HCT116 (cell line): ENCODE measurements around the gene PRSS56. TPM values are rescaled to one million over a fixed set of nuclear protein-coding genes. Genes with fewer than 3 reads are reported as not detected.
"Not testable (repeated sequence)": the region's sequence is repeated elsewhere in the genome, so short reads cannot be mapped to it uniquely, and the experiment has no call there.

Experiments
- ATAC-seq: fragments of 200-7000 bp; cut with Tn5 transposase; 2 replicates; pipeline ENCODE4 v1.9.1; 2020; ENCODE audit warnings: mild to moderate bottlenecking, moderate library complexity
- BruUV-seq: library from RNA; stranded (reverse); fragments of 400-500 nt; replicated peaks from 2 replicates; lab custom pipeline; 2021; lab: Mats Ljungman, UMichigan
- CTCF ChIA-PET: fragments of 300-600 bp; sonication (Branson Sonifier 250); formaldehyde crosslinking; loops from one replicate; lab custom pipeline; 2021; ENCODE audit warnings: antibody characterized with exemption; lab: Charles Lee
- POLR2A ChIA-PET: fragments of 300-600, 350-600 bp; sonication (Branson Sonifier 250); formaldehyde crosslinking; loops from one replicate; lab custom pipeline; 2021; ENCODE audit warnings: antibody characterized with exemption; lab: Charles Lee
- RAD21 ChIA-PET, 2 experiments: fragments of 300-600 bp; sonication (Branson Sonifier 250); formaldehyde crosslinking; loops; one replicate each; lab custom pipeline; 2023; ENCODE audit warnings: low total read pairs in 2 of 2; ENCODE audit not compliant: uncharacterized antibody in 2 of 2, unreplicated experiment in 2 of 2, low non-redundant PET in 1 of 2; lab: Charles Lee
- DNase-seq: peaks from one replicate; pipeline ENCODE4 v3.0.0-alpha.2; 2010; ENCODE audit warnings: low read depth, low spot score
- H2AFZ ChIP-seq: fragments of 200-600 bp; shearing (Covaris generic), sonication (generic); 2 replicates; pipeline ENCODE4 v1.6.1; 2017; ENCODE audit warnings: low read depth, mixed run types, mixed read lengths, antibody characterized with exemption, low read length; ENCODE audit not compliant: poor library complexity, severe bottlenecking
- H3K27ac ChIP-seq: 2 replicates; pipeline ENCODE4 v1.5.1; 2012; ENCODE audit warnings: low read depth, low read length
- H3K27me3 ChIP-seq: fragments of 200-600 bp; sonication (generic); 2 replicates; pipeline ENCODE4 v1.6.1; 2016; ENCODE audit warnings: mixed run types, low read length, mixed read lengths; ENCODE audit not compliant: insufficient read depth
- H3K36me3 ChIP-seq, 2 experiments: fragments of 200-500 bp in 1 of 2; fragments of 200-600 bp in 1 of 2; sonication (Bioruptor generic) in 1 of 2; sonication (generic) in 1 of 2; 2 replicates each; pipeline versions ENCODE4 v1.5.1 to v1.6.1; 2014 to 2016; ENCODE audit warnings: low read length in 2 of 2, inconsistent platforms in 1 of 2, mixed read lengths in 1 of 2, mixed run types in 1 of 2; ENCODE audit not compliant: insufficient read depth in 2 of 2, control insufficient read depth in 1 of 2
- H3K4me1 ChIP-seq, 2 experiments: fragments of 200-600 bp in 1 of 2; sonication (generic) in 1 of 2; 2 replicates each; pipeline versions ENCODE4 v1.5.1 to v1.6.1; 2012 to 2017; ENCODE audit warnings: low read length in 2 of 2, inconsistent platforms in 1 of 2, mild to moderate bottlenecking in 1 of 2, mixed read lengths in 1 of 2, mixed run types in 1 of 2, moderate library complexity in 1 of 2; ENCODE audit not compliant: insufficient read depth in 2 of 2, control insufficient read depth in 1 of 2
- H3K4me2 ChIP-seq: fragments of 200-600 bp; sonication (generic); 2 replicates; pipeline ENCODE4 v1.6.1; 2017; ENCODE audit warnings: mixed run types, low read length, mixed read lengths
- H3K4me3 ChIP-seq, 2 experiments: fragments of 200-600 bp in 1 of 2; sonication (generic) in 1 of 2; replicated peaks in 1 of 2; 2 replicates each; pipeline ENCODE4 v1.5.1; 2011 to 2016; ENCODE audit warnings: low read length in 2 of 2, control low read depth in 1 of 2, low read depth in 1 of 2, mild to moderate bottlenecking in 1 of 2, mixed read lengths in 1 of 2, mixed run types in 1 of 2
- H3K79me2 ChIP-seq: fragments of 200-600 bp; sonication (generic); 2 replicates; pipeline ENCODE4 v1.6.1; 2017; ENCODE audit warnings: mild to moderate bottlenecking, mixed run types, low read length, moderate library complexity, mixed read lengths; ENCODE audit not compliant: insufficient read depth
- H3K9ac ChIP-seq: fragments of 200-600 bp; sonication (generic); 2 replicates; pipeline ENCODE4 v1.6.1; 2016; ENCODE audit warnings: low read length, mixed read lengths
- H3K9me2 ChIP-seq: fragments of 200-600 bp; sonication (generic), shearing (Covaris generic); 2 replicates; pipeline ENCODE4 v1.6.1; 2017; ENCODE audit warnings: mixed run types, mild to moderate bottlenecking, moderate library complexity; ENCODE audit not compliant: insufficient read depth
- H3K9me3 ChIP-seq, 2 experiments: fragments of 200-500 bp in 1 of 2; fragments of 200-600 bp in 1 of 2; sonication (Bioruptor generic) in 1 of 2; sonication (generic) in 1 of 2; 2 replicates each; pipeline ENCODE4 v1.6.1; 2014 to 2017; ENCODE audit warnings: low read length in 2 of 2, mixed read lengths in 2 of 2, inconsistent platforms in 1 of 2, low read depth in 1 of 2, mild to moderate bottlenecking in 1 of 2, mixed run types in 1 of 2, moderate library complexity in 1 of 2; ENCODE audit not compliant: control insufficient read depth in 1 of 2, insufficient read depth in 1 of 2
- H4K20me1 ChIP-seq: fragments of 200-600 bp; sonication (generic), shearing (Covaris generic); 2 replicates; pipeline ENCODE4 v1.6.1; 2017; ENCODE audit warnings: mixed run types, mild to moderate bottlenecking, moderate library complexity; ENCODE audit not compliant: insufficient read depth
- CBX3 ChIP-seq: IDR thresholded peaks from 2 replicates; pipeline ENCODE4 v1.6.1; 2012; ENCODE audit warnings: low read depth
- EZH2 ChIP-seq: fragments of 200-600 bp; sonication (generic); IDR thresholded peaks from 2 replicates; pipeline ENCODE4 v1.6.1; 2017; ENCODE audit warnings: antibody characterized with exemption, mixed run types
- EZH2phosphoT487 ChIP-seq: fragments of 200-600 bp; IDR thresholded peaks from 2 replicates; pipeline ENCODE4 v1.6.1; 2018; ENCODE audit warnings: antibody characterized with exemption, borderline replicate concordance
- FOSL1 ChIP-seq: IDR thresholded peaks from 2 replicates; pipeline ENCODE4 v1.6.1; 2012; ENCODE audit warnings: low read depth
- POLR2A ChIP-seq: IDR thresholded peaks from 2 replicates; pipeline ENCODE4 v1.7.0; 2011; ENCODE audit warnings: borderline replicate concordance; ENCODE audit not compliant: insufficient read depth, insufficient read length; ENCODE audit errors: extremely low read depth
- REST ChIP-seq: IDR thresholded peaks from 2 replicates; pipeline ENCODE4 v1.6.1; 2012; ENCODE audit warnings: low read depth
- SIN3A ChIP-seq: IDR thresholded peaks from 2 replicates; pipeline ENCODE4 v1.6.1; 2012; ENCODE audit warnings: low read depth
- SP1 ChIP-seq: IDR thresholded peaks from 2 replicates; pipeline ENCODE4 v1.6.1; 2012; ENCODE audit warnings: low read depth
- TCF7L2 ChIP-seq: IDR thresholded peaks from 2 replicates; pipeline ENCODE4 v1.7.0; 2011; ENCODE audit warnings: borderline replicate concordance, inconsistent platforms; ENCODE audit not compliant: insufficient read depth, insufficient read length; ENCODE audit errors: extremely low read depth
- YY1 ChIP-seq: IDR thresholded peaks from 2 replicates; pipeline ENCODE4 v1.6.1; 2011; ENCODE audit warnings: low read length, low read depth, moderate library complexity, mild to moderate bottlenecking; ENCODE audit not compliant: insufficient replicate concordance; ENCODE audit errors: extremely low read depth
- intact Hi-C: fragments of 100-400 bp; cut with micrococcal nuclease; formaldehyde crosslinking; loops from 2 replicates; pipeline ENCODE4 v1.10.0; 2022
- total RNA-seq: library from RNA; stranded (reverse); gene quantifications from one replicate; pipeline ENCODE4 v1.2.1, GENCODE V29; 2021; ENCODE audit not compliant: unreplicated experiment

The PRSS56 gene
- total RNA-seq, 1 experiment from 2014 or later: not detected

DNA sequence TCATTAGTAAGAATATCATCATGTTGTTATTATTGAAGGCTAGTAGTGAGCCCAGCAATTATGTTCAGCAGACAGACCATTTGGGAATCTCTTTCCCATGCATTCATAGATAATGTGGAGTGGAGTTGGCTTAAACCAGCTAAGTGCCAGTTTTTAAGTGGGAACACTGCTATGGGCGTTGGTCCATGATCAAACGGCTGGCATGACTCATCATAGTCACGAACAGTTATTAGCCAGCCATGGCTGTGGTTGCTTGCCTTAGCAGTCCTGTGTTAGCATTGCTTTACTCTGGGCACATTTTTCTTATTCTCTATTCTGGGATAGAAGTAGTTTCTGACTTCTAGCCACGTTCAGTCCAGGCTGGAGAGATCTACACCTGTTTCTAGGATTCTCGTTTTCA lies 48.0 kb downstream of the PRSS56 start (continued):
- TF ChIP-seq TCF7L2: peak; percentile 91
- peak; percentile 51 for TF ChIP-seq SP1

DNA sequence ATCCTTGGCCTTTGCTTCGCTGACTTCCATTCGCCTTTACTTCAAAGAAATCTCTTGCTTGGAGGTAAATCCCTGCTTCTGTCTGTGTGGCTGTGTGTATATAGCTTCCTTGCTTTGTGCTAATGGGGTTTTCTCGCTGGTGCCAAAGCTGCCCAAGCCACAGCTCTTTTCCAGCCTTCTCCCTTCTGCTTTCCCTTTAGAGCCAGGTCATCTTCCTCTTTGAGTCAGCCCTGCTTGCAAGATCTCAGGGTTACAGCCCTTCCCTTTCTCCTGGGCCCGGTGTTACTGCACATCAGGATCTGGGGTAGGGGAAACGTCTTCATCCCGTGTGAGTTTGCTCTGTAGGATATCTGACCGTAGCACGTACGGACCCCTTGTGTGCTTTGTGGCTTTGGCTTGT lies 49.4 kb downstream of the PRSS56 start:
- DNase-seq (no peak), ATAC-seq (no peak)
- no peaks in the 10 kb centered on the region for H4K20me1 ChIP-seq
- no peaks in the 10 kb centered on the region for H3K79me2 ChIP-seq
- no peaks in the 10 kb centered on the region for H3K9me3 ChIP-seq
- intact Hi-C loops: no loop called here
- H3K4me2 ChIP-seq: no peak overlapping the region
- CTCF ChIA-PET: no interaction called here
- peaks cover 15 to 23% of the 10 kb centered on the region in 2 experiments for H3K4me1 ChIP-seq
- no peak overlapping the region for H2AFZ ChIP-seq
- POLR2A ChIA-PET: no interaction called here
- RAD21 ChIA-PET: no interaction called here
- H3K27me3 ChIP-seq: no peaks in the 10 kb centered on the region
- H3K9ac ChIP-seq: no peak overlapping the region
- TF ChIP-seq REST (no peak), SIN3A (no peak), POLR2A (no peak), FOSL1 (no peak), CBX3 (no peak), EZH2phosphoT487 (no peak), SP1 (no peak), EZH2 (no peak), YY1 (no peak)
- peaks cover 17 to 42% of the 10 kb centered on the region in 2 experiments; a peak in 3 of 4 replicates for H3K36me3 ChIP-seq
- H3K27ac ChIP-seq: no peak overlapping the region
- BruUV-seq: no TSS peak
- H3K9me2 ChIP-seq: no peaks in the 10 kb centered on the region
- no peak overlapping the region for H3K4me3 ChIP-seq

DNA sequence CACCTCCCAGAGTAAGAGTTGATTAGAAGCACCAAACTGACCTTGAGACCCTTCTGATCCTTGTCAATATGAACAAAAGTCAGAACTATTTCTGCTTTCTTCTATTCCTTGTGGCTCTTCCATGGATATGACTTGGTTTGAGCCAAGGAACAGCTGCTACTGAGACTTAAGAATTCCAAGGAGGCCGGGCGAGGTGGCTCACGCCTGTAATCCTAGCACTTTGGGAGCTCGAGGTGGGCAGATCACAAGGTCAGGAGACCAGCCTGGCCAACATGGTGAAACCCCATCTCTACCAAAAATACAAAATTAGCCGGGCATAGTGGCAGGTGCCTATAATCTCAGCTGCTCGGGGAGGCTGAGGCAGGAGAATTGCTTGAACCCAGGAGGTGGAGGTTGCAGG lies 50.3 kb downstream of the PRSS56 start:
- peaks cover 13 to 37% of the 10 kb centered on the region in 2 experiments; a peak in 3 of 4 replicates for H3K36me3 ChIP-seq
- H3K9ac ChIP-seq, H3K27ac ChIP-seq, DNase-seq, H3K9me2 ChIP-seq, H2AFZ ChIP-seq, H3K4me3 ChIP-seq, H3K79me2 ChIP-seq, RAD21 ChIA-PET, H3K27me3 ChIP-seq, ATAC-seq, CTCF ChIA-PET, H3K4me2 ChIP-seq, H3K9me3 ChIP-seq, BruUV-seq, H4K20me1 ChIP-seq, intact Hi-C loops: not testable (repeated sequence)
- POLR2A ChIA-PET: interaction anchor here (0.6 kb wide), 1 partner anchor 161 kb away, joined by 3 read pairs; no protein-coding TSS in a partner anchor
- H3K4me1 ChIP-seq: peaks cover 15 to 23% of the 10 kb centered on the region in 2 experiments
